NCI-H748 (cell line): ENCODE results near the gene CHCHD3.
"Not testable (repeated sequence)": the region's sequence is repeated elsewhere in the genome, so short reads cannot be mapped to it uniquely, and the experiment has no call there.

Experiments used
- DNase-seq: peaks from one replicate; lab custom pipeline; 2025; ENCODE audit not compliant: unreplicated experiment; lab: John Stamatoyannopoulos, UW

The CHCHD3 gene

GRCh38 chr7:133009426-133010252 is 72.3 kb downstream of the CHCHD3 start:
- no peak for DNase-seq

DNA sequence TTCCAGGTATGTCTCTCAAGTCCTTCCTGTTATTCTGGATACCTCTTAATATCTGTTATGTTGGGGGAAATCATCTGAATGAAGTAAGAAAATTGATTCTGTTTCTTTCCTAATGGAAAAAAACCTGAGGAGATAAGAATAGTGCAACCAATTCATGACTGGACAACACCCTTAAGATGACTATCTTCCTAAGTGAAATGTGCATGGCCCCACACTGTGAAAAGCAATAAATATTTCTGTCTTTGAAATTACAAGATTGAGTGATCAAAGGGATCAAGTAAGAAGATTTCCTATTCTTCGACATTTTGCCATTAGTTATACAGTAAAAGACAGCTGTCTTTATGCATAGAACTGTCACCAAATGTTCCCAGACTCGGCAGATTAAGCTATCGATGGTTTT is 73.9 kb downstream of the CHCHD3 start:
- no peak for DNase-seq

DNA sequence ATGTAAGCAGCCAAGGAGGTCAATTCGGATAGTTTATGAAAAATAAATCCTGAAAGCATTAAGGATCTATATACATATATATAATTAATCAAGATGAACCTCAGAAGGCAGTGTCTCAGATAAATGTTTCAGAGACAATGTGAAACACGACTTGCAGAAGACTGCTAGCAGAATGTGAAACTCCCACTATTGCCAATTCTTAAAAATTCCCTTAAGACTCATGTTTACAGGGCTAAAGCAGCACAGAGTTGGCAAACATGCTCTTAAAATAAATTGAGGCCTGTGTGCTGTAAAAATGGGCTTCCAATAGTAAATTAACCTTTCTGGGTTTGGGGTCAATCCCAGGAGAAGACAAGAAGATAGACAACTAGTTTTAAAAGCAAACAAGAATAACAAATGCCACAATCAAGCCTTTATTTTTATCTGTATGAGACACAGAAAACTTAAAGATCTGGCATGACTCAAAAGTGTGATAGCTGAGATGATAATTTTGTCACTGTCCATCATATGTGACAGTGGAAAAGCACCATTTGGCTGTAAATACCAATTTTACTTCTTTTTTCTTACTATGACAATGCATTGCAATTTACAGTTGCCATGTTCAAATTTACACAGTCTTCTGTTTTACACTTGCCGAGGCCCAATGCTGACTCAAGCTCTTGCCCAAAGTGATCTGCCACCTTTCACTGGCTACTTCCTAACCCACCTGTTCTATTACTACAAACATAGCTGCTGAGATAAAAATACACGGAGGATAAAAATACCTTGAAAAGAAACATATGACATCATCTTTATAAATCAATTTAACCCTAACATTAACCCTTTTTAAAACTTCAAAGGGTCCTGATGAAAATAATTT is 78.6 kb downstream of the CHCHD3 start:
- no peak for DNase-seq

DNA sequence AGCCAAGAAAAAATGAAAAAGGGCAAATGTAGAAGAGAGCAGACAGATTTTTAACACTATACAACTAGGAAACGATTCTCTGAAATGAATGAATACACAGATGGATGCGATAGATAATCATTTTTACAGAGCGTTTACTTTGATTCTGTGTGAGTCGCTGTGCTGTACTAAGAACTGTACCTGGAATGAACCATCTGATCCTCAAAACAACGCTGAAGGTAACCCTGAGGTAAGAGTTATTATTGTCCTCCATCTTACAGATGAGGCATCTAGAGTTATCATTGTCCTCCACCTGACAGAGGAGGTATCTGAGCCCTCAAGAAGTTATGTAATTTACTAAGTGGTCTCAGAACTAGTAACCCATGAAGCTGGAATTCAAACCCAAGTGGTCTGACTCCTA is 80.2 kb downstream of the CHCHD3 start:
- no peak for DNase-seq

DNA sequence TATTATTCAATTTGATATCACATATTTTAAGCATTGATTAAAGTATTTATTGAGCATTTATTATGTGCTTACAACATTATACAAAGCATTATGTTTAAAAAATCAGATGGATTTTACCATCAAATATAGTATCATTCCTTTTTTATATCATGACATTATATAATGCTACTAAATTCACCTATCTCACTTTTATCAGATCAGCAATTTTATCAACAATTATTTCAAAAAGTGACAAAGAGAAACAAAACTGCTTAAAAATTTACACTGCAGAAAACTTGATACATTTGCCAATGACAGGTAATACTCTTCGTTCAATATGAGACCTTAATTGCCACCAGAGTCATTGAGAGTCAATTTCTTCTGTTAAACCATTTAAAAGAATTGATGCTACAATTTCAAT is 82.0 kb downstream of the CHCHD3 start:
- no peak for DNase-seq

DNA sequence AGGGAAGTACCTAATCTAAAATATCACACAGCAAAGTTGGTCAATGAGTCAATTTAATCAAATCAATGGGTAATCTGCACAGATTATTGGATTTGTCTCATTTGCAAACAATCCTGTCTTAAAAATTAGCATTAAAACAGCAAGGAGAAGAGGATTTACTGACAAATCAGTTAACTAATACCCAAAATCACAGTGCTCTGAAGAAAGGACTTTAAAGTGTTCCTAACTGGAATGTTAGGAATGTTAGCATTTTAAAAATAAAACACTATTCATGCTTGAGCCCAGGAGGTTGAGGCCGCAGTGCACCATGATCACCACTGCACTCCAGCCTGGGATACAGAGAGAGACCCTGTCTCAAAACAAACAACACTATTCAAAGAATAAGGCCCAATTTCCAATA is 83.1 kb downstream of the CHCHD3 start:
- DNase-seq = no peak

GRCh38 chr7:132997505-132997904 is 84.4 kb downstream of the CHCHD3 start:
- DNase-seq = no peak

DNA sequence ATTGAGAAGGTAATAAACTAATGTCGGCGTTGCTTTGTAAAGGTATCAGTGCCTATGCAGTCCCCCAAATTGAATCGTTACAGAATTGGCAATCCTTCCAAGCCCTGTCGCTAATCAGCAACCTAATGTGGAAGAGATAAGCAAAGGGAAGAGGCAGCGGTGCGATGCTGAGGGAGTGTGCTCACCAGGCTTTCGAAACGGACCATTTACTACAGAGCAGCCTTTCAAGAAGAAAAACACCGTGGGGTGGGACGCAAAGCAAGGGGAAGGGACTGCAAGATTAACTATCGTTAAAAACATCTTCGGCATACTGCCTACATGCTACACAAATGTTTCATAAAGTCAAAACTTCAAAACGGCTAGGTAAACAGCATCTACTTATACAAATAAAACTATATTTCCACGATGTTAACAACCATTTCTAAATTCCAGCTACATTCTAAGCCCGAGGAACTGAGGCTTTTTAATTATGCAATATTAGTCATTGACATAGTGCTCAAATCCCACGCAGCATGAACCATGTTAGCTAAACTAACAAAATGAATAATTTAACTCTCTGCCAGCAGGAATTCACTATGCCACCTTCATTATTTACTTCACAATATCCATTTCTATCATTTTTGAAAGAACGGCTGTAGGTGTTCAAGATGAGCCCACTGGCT is 85.2 kb downstream of the CHCHD3 start:
- DNase-seq = no peak

DNA sequence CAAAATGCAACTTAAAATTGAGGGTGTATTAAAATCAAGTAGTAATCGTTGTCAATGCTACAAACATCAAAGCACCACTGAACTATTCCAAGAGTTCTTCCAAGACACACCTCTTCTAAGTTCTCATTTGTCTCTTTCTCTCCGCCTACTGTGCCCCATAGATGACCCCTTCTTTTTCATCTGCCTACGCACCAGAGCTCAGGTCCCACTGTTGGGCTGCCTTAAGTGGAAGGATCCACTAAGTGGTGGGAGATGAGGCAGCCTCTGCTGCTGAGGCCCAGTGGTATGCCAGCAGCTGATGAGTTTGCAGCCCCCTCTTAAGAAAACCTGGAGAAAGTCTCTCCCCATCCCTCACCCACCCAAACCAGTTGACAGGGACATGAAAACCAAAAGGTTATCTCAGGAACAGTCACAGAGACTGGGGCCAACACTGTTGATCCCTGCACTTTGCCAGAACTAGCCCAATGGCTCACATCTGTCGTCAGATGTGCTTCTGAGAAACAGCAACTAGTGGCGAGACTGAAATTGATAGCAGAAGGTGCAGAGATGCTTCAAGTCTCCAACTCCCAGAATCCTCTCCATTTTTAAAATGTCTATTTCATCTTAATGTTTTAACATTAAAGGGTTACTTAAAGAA is 88.4 kb downstream of the CHCHD3 start:
- DNase-seq = no peak

- DNase-seq = no peak
Observed at GRCh38 chr7:132991615-132992587, 90.0 kb downstream of the CHCHD3 start.

DNA sequence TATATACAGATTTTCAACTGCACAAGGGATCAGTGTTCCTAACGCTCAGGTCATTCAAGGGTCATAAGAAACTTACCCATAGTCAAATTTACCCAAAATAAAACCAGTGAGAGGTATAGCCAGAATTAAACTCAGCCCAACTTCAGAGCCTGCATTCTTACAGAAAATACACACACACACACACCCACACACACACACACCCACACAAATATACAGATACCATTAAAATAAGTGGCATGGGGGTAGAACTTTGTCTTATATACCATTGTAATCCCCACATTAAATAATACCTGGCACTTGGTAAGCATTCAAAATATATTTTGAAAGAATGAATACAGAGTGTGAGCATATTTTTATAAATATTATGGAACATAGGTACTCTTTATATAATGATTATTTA is 93.8 kb downstream of the CHCHD3 start:
- no peak for DNase-seq

- no peak for DNase-seq
Observed at GRCh38 chr7:132980402-132980801, 101.5 kb downstream of the CHCHD3 start.

DNA sequence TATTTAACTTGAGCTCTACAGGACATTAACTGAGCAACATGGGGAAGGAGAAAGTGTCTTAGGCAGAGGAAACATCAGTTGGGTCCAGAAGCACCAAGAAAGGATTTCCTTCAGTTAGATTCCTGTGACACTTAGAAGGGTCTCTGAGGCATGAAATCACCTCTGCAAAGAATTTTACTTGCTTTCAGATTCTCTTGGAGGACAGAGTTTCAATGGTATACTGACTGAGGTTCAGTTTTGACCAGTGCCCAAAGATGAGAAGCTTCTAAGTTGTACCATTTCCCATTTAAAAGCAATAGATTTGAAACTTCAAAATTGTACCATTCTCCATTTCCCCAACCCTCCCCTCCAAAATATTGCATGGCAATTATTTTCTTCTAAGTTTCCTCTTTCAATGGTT is 102.4 kb downstream of the CHCHD3 start:
- no peak for DNase-seq

DNA sequence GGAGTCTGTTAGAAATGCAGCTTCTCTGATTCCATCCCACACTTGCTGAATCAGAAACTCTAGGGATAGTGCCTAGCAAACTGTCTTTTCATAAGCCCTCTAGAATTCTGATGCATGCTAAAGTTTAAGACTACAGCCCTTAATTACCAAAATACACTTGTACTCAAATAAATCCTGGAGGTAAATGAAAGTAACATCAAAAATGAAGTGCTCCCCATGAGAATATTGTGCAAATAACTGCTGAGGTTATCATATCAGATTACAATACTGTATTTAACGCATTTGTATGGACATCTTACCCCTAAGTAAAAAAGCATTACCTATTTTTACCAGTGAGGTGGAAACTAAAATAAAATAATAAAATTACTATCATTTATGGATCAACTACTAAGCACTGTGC is 104.7 kb downstream of the CHCHD3 start:
- DNase-seq = no peak

- DNase-seq = no peak
Observed at GRCh38 chr7:132972745-132973144, 109.1 kb downstream of the CHCHD3 start.

GRCh38 chr7:132970257-132970656 is 111.6 kb downstream of the CHCHD3 start:
- DNase-seq = no peak

GRCh38 chr7:132969520-132969919 is 112.4 kb downstream of the CHCHD3 start:
- no peak for DNase-seq

- DNase-seq = not testable (repeated sequence)
Observed at GRCh38 chr7:132967470-132967848, 114.4 kb downstream of the CHCHD3 start.

DNA sequence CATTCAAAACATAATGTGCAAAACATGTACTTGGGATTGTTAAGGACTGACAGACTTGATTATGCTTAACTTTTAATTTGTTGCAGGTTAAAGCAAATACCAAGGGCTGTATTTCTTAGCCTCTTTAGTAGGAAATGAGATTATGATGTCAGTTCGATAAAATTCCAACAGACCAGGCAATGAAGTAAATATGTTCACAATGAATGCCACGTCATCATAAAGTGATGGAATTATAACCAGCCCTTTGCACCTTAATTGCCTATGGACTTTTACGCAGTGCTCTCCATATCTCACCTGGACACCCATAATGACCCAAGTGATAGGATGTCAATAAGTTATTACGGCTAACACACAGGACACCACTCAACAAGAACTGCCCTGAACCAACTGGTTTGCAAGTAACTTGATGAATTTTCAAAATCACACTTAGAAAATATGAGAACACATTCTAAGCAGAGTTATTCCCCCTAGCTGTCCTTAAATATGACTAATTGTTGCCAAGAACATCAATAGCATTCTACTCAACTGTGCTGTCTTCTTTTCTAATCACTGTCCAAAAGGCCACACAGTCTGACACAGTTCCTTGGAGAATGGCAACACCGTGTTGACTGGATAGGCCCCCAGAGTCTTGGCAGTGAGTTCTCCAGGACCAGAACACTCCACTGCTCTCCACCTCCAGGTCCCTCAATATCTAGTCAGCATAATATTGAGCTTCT is 115.0 kb downstream of the CHCHD3 start:
- no peak for DNase-seq
